GM21367 (cell line): ENCODE measurements around the gene CYP2J2.
A peak's percentile ranks its signal among the peaks of the same experiment; 100 is the strongest.
"Not testable (repeated sequence)": the region's sequence is repeated elsewhere in the genome, so short reads cannot be mapped to it uniquely, and the experiment has no call there.

Source experiments
- ATAC-seq: cut with Tn5 transposase; IDR thresholded peaks from one replicate; pipeline ENCODE4 v1.9.1; 2021; ENCODE audit not compliant: unreplicated experiment

Gene CYP2J2

GRCh38 chr1:59921258-59921899 lies 5.2 kb downstream of the CYP2J2 start:
- not testable (repeated sequence) for ATAC-seq

- ATAC-seq, result no peak
These were observed 6.8 kb downstream of the CYP2J2 start for GRCh38 chr1:59919746-59920145.

GRCh38 chr1:59917785-59918180 lies 8.8 kb downstream of the CYP2J2 start:
- ATAC-seq, result no peak

GRCh38 chr1:59917026-59917784 lies 9.4 kb downstream of the CYP2J2 start:
- no peak for ATAC-seq

GRCh38 chr1:59915516-59915915 lies 11.1 kb downstream of the CYP2J2 start:
- no peak for ATAC-seq

GRCh38 chr1:59914791-59915286 lies 11.7 kb downstream of the CYP2J2 start:
- ATAC-seq, result not testable (repeated sequence)

GRCh38 chr1:59908682-59909081 lies 17.9 kb downstream of the CYP2J2 start:
- ATAC-seq, result no peak

- no peak for ATAC-seq
These were observed 18.5 kb downstream of the CYP2J2 start for GRCh38 chr1:59908084-59908483.

- no peak for ATAC-seq
These were observed 19.6 kb downstream of the CYP2J2 start for GRCh38 chr1:59906931-59907330.

GRCh38 chr1:59903141-59903754 lies 23.3 kb downstream of the CYP2J2 start:
- peak; percentile 82 for ATAC-seq

- no peak for ATAC-seq
These were observed 24.7 kb downstream of the CYP2J2 start for GRCh38 chr1:59901770-59902388.

- ATAC-seq, result no peak
These were observed 25.9 kb downstream of the CYP2J2 start for GRCh38 chr1:59900640-59901039.

GRCh38 chr1:59898927-59899326 lies 27.6 kb downstream of the CYP2J2 start:
- ATAC-seq, result no peak

GRCh38 chr1:59897165-59897564 lies 29.4 kb downstream of the CYP2J2 start:
- no peak for ATAC-seq

GRCh38 chr1:59892841-59893811 lies 33.4 kb downstream of the CYP2J2 start:
- no peak for ATAC-seq

- ATAC-seq, result no peak
These were observed 41.3 kb downstream of the CYP2J2 start for GRCh38 chr1:59885160-59885832.

GRCh38 chr1:59880735-59881134 lies 45.8 kb downstream of the CYP2J2 start:
- ATAC-seq, result no peak

GRCh38 chr1:59879996-59880505 lies 46.5 kb downstream of the CYP2J2 start:
- ATAC-seq, result no peak

- ATAC-seq, result peak; percentile 62
These were observed 47.0 kb downstream of the CYP2J2 start for GRCh38 chr1:59879574-59879973.

- ATAC-seq, result no peak
These were observed 48.2 kb downstream of the CYP2J2 start for GRCh38 chr1:59878370-59878769.
